ENCODE data around the gene PLEKHM3.

GRCh38 chr2:207847098-207847806, 178.1 kb downstream of the PLEKHM3 start:
- TF ChIP-seq, protein P1, sequence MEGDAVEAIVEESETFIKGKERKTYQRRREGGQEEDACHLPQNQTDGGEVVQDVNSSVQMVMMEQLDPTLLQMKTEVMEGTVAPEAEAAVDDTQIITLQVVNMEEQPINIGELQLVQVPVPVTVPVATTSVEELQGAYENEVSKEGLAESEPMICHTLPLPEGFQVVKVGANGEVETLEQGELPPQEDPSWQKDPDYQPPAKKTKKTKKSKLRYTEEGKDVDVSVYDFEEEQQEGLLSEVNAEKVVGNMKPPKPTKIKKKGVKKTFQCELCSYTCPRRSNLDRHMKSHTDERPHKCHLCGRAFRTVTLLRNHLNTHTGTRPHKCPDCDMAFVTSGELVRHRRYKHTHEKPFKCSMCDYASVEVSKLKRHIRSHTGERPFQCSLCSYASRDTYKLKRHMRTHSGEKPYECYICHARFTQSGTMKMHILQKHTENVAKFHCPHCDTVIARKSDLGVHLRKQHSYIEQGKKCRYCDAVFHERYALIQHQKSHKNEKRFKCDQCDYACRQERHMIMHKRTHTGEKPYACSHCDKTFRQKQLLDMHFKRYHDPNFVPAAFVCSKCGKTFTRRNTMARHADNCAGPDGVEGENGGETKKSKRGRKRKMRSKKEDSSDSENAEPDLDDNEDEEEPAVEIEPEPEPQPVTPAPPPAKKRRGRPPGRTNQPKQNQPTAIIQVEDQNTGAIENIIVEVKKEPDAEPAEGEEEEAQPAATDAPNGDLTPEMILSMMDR (IDR thresholded peaks at IDR 0.05) = no peak
- no peak for TF ChIP-seq POLR2A (IDR thresholded peaks at IDR 0.05)
- no peak for TF ChIP-seq EP300 (IDR thresholded peaks at IDR 0.05)
- no peak for TF ChIP-seq POLR2AphosphoS5 (IDR thresholded peaks at IDR 0.05)
